Stomach (tissue), 4 donors: ENCODE measurements around the gene DCTN5.
A peak's percentile ranks its signal among the peaks of the same experiment; 100 is the strongest.

Experiments used
- CTCF ChIP-seq, 7 experiments: fragments of 450-650 bp in 4 of 7; fragments of 200-600 bp in 3 of 7; sonication (generic) in 3 of 7; IDR thresholded peaks; one replicate each; pipeline ENCODE4 v1.5.1; 2016 to 2019; ENCODE audit warnings: antibody characterized with exemption in 7 of 7, control low read depth in 2 of 7, mild to moderate bottlenecking in 1 of 7
- EP300 ChIP-seq: sonication (generic); formaldehyde crosslinking; IDR thresholded peaks from one replicate; pipeline ENCODE4 v1.6.1; 2017; ENCODE audit warnings: antibody characterized with exemption
- POLR2A ChIP-seq, 4 donors: fragments of 450-650 bp; IDR thresholded peaks; one replicate each; pipeline ENCODE4 v1.6.1; 2016; ENCODE audit warnings: antibody characterized with exemption in 4 of 4, control low read depth in 2 of 4, mild to moderate bottlenecking in 1 of 4, moderate library complexity in 1 of 4
- POLR2AphosphoS5 ChIP-seq, 3 donors: sonication (generic); formaldehyde crosslinking; IDR thresholded peaks; one replicate each; pipeline ENCODE4 v1.6.1; 2016; ENCODE audit warnings: antibody characterized with exemption in 3 of 3

DNA sequence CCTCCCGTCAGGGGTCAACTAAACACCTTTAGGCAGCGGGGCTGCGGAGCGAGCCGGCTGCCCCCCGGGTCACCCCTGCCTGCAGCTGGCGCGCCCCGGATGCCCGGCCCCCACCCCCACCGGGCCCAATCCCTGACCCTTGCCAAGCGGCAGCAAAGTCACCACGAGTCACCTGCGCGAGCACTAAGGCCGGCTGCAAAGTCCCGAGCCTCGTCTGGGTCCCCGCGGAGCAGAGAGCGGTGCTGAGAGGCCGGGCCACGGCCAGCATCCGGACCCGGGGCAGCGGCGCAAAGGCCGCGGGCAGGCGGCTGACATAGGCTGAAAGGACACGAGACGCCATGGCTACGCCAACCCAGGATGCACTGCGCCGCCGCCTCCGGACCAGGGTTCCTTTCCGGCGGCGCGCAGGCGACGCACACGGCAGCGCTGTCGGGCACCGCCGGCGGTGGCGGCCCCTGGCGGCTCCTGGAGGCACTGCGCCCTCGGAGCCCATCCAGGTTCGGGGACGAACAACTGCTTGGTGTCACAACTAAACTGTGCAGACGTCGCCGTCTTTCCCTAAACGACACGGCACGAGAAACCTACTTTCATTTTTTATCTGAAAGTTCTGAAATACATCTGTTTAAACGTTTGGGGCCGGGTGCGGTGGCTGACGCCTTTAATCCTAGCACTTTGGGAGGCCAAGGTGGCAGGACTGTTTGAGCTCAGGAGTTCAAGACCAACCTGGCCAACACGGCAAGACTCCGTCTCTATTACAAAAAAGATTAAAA is 45.1 kb upstream of the DCTN5 start, which contains the start of gene NDUFAB1:
- TF ChIP-seq CTCF (IDR thresholded peaks at IDR 0.05) (peak in 6 of 7 experiments; percentile 12 to 100 (median 100)), POLR2AphosphoS5 (IDR thresholded peaks at IDR 0.05) (peak; percentile 55 to 94 (median 88)), POLR2A (IDR thresholded peaks at IDR 0.05) (no peak), EP300 (no peak)
